HG03432 (cell line): ENCODE measurements around the gene SRGAP3.

Source experiments
- ATAC-seq: cut with Tn5 transposase; IDR thresholded peaks from one replicate; pipeline ENCODE4 v1.9.1; 2021; ENCODE audit warnings: mild to moderate bottlenecking, moderate library complexity; ENCODE audit not compliant: unreplicated experiment

SRGAP3 gene

DNA sequence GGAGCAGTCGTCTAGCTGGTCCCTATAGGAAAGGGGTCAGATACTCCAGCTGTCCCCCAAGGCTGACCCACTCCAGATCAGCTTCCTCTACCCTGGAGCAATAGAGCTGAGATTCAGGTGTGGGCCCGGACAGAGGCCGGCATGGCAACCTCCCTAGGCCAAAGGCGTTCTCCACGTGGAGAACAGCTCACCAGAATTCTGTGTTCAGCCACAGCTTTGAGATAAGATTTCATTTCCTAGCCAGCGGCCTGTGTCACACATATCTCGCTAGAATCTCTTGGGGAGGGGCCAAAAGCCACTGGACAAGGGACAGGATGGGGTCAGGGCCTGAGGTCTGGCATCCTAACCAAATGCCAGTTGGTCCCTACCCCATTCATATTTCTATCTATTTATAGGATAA lies 20.1 kb downstream of the SRGAP3 start:
- ATAC-seq = no peak

DNA sequence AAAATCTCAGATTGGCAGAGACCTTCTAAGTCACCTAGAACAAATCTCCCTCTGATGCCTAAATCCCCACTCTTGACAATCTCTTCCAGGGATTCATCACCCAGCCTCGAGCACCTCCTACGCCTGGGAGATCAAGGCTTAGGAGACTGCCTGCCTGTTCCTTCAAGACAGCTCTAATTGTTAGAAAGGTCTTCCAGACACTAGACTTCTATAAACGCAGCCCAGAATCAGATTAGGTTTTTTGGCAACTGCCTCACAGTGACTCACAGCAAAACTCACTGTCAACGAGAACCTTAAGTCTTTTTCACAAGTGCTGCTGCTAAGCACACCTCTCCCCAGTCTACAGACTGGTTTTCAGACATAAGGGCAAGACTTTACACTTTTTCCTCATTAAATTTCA lies 23.1 kb downstream of the SRGAP3 start:
- no peak for ATAC-seq

DNA sequence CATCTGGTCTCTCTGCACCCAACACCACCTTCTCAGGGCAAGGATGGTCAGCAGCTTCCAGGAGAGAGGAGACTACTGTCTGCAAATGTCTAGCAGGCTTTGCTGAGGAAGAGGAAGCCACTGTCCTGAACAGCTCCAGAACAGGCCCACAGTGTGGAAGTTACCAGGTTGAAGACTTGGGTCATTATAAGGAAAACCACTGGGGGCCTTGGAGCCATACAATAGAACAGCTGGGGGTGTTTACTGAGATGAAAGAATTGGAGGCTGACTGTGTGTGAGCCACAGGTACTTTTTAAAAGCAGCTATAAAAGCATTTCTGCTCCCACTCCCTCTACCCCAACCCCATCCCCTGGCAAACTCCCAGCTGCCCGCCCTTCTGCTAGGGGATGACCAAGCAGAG lies 24.2 kb downstream of the SRGAP3 start:
- ATAC-seq = no peak

DNA sequence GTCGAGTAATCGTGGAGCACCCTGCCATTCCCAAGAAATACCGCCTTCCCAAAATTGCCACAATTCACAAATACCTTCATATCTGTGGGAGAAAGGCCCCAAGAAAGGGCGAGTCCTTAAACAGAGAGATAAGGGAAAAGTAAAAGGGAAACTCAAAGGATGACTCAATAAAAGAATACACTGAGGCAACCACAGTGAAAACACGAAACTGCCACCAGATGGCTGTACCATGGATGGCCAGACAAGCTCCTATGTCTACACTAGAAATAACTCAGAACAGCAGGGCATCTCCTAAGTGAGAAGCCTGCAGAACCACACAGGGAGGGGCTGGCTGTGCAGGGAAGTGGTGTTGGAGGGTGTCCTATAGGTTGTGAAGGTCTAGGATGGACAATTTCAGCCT lies 25.0 kb downstream of the SRGAP3 start:
- ATAC-seq = peak; percentile 96

DNA sequence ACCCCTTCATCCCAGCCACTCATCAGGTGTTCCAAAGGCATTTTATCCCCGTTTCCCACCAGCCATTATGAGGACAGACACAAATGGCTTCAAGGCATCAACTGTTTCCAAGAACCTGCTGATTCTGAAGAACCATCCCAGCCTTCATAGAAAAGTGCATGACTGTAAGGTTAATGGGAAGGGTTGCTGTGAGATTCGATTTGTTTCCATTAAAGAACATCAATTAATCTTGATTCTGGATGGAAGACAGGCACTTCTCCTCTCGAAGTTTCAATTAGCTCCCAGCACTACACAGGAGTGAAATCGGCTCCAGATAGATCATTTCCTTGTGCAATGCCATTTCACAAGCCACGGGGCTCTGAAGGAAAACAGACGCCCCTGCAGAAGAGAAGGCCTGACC lies 25.8 kb downstream of the SRGAP3 start:
- ATAC-seq = no peak

DNA sequence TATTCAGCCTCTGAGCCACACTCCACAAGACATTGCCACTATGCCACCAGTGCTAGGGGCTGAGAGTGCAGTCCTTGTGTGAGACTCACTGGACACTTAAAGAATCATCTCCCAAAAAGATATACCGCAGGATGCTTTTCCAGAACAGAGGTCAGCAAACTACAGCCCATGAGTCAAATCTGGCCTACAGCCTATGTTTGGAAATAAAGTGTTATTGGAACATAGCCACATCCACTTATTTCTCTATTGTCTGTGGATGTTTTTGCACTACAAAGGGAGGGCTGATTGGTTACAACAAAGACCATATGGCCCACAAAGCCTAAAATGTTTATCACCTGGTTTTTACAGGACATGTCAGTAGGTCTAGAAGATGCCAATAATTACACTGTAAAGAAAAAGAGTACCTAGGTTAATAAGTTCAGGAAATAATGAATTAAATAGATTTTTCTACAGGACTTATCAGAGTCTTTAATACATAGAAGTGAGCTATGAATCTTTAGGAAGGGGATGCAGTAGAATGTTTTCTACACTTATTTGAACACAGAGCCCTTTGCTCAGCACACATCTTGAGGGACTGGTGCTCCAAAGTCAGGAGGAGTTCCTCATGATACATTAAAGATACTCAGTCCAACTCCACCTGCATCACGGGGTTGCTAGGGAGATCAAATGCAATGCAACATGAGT lies 26.3 kb downstream of the SRGAP3 start:
- ATAC-seq = no peak

DNA sequence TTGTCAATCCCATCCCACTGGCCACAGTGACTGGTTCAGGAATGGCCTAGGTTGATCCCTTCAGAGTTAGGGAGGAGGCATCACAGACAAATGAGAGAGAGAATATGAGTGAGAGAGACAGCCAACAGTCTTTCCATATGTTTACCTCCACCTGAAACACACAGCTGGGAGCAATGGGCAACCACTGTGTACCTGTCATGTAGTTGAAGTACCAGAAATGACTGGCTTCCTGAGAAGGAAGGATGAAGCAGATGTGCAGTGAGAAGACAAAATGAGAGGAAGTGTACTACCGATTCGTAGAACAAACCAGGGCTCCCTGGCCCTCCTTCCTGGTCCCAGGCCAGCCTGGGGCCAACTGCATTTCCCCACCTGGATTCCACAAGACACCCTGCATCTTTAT lies 27.4 kb downstream of the SRGAP3 start:
- no peak for ATAC-seq

DNA sequence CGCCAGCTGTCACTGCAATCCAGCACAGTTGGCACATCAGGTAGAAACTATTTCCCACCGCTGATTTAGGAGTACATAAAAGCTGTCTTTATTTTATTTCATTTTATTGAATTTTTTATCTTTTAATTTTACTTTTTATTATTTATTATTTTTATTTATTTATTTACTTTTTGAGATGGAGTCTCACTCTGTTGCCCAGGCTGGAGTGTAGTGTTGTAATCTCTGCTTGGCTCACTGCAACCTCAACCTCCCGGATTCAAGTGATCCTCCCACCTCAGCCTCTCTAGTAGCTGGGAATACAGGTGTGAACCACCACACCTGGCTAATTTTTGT lies 31.0 kb downstream of the SRGAP3 start:
- ATAC-seq = no peak

DNA sequence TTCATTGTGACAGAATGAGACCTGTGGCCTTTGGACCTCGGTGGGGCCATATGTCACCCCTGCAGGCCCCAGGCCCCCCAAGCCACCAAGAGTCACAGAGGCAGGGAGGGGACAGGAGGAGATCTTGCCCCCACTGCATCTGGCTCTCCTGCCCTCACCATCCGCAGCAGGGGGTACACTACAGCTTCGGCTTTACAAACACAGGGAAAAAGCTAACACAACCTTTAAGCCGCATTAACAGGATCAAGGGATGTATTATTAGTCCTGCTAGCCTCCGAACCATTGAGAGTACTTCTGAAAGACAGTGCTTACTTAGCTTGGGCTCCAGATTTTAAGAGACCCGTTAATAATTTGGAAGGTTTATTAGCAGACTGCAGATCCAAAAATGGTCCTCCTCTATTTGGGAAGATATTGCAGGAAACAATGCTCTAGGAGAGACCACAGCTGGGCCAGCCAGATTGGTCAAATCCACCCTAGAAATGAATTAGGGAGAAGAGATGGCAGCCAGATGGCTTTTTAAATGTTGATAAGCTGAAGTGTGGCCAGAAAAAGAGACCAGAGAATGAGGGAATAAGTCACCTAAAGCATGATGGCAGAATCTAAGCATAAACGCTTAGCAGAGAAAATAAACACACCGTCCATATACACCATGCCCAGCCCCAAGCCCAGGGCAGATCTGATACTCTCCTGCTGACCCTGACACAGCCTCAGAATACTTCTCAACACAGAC lies 31.5 kb downstream of the SRGAP3 start:
- no peak for ATAC-seq

DNA sequence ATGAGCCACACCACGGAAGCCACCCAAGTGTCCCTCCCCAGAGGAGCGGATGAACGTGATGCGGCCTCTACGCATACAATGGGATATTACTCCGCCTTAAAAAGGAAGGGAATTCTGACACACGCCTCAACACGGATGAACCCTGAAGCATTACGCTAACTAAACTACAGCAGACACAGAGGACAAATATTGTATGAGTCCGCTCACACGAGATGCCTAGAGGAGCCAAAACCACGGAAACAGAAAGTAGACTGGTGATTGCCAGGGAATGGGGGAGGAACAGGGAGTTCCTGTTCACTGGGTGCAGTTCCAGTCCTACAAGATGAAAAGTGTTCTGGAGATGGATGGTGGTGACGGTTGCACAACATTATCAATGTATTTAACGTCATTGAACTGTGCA lies 32.7 kb downstream of the SRGAP3 start:
- ATAC-seq = no peak

DNA sequence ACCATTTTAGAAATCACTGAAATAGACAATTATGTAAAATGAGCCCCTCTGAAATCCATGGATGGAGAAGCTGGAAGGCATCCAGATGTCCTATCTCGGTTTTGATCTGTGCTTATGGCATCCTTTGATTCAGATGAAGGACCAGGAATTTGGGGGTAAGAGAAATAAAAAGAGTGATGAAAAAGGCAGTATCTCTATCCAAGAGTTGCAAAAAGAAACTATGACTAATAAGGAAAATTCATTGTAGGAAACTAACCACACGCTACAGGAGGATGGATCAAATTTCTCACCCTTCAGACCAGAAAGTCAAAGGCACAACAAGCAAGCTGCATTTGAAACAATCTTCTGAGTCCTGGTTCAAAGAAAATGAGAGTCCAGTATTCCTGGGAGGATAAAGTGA lies 34.8 kb downstream of the SRGAP3 start:
- ATAC-seq = no peak

DNA sequence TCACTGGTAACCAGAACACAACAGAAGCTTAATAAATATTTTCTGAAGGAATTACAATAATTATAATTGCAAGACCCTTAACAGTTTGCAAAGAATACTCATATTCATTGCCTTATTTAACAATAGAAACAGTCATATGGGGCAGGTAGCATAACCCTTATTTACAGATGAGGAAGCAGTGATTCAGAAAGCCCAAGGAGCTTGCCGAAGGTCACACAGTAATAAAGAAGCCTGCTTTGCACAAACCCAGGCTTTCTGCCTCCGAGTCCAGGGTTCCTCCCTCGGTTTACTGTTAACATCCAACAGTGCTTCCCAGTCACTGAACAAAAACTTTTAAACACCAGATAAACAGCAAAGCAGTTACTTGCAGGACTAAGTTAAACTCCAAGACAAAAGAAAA lies 35.3 kb downstream of the SRGAP3 start:
- ATAC-seq = no peak

DNA sequence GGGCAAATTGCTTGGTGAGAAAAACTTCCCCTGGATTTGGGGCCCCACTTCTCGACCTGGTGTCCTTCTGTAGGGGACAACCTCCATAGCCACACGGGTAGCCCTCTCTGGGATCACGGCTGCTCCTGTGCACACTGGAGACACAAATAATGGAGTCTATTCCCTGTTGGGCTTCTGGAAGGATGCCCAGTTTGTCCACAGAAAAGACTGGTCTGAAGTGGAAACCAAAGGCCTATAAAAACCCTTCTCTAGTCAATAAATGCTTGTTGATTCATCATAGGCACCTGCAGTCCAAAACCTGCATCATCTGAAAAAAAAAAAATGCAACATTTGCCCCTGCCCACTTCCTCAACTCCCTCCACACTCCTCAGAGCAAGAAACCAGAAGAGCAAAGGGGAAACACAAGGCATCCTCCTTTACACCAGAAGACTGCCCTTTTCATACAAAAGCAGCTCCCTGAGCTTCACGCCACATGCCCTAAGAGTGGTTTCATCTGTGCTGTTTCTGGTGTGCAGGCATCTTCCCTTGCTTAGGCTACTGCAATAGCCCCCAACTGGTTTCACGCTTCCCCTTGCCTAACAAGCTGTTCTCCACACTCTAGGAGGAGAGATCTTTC lies 36.3 kb downstream of the SRGAP3 start:
- no peak for ATAC-seq

DNA sequence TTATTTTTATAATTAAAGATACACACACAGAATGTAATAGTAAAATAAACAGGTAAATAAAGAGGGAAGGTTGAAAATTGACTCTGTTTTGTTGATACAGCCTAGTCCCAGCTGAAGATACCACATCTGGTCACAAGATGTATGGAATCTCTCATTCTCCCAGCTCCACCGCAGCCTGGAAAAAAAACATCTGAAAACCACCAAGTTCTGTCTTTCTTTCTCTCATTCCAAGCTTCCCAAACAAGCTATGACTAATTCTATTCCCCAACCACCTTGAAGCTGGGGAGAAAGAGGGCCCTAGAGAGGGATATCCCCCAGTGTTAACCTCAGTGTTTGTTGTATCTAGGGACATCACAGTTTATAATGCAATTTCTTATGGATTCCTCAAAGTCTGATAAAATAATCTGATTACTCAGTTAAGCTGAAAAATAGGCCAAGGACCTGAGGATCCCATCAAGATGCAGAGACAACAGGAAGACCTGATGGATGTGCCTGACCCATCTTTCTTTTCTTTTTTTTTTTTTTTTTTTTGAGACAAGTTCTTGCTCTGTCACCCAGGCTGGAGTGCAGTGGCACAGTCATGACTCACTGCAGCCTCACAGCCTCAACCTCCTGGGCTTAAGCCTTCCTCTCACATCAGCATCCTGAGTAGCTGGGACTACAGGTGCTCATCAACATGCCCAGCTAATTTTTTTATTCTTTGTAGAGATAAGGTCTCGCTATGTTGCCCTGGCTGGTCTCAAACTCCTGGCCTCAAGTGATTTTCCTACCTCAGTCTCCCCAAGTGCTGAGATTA lies 38.1 kb downstream of the SRGAP3 start:
- ATAC-seq = no peak

DNA sequence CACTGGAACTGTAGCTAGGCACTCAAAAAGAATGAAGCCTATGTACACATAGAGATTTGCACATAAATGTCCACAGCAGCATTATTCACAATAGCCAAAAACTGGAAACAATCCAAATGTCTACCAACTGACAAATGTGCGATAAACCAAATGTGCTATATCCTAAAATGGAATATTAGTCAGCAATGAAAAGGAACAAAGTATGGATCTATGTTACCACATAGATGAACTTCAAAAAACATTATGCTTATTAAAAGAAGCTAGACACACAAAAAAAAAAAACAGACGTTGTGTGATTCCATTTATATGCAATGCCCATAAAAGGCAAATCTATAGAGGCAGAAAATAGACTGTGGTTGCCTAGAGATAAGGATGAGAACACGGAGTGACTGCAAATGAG lies 39.7 kb downstream of the SRGAP3 start:
- ATAC-seq = no peak

DNA sequence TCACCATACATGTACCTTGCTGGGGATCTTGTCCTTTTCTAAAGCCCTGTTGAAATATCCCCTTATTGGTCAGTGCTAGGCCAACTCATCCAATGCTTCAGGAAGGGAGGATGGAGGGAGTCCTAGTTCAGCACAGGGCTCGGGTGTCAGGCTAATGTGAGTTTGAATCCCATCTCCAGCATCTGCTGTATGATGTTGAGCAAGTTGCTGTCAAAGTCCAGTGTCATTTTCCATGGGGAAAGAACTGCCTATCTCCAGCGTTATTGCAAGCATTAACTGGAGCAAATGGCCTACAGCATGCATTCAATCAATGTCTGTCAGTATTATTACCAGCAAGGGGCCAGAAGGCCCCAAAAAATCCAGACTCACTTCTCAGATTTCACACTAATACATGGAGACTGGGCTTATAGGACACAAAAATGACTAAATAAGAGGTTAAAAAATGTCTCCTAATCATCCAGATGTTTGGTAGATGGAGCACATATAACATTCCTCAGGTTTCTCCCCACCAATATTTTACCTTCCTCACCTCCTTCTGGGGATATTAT lies 40.8 kb downstream of the SRGAP3 start:
- no peak for ATAC-seq

DNA sequence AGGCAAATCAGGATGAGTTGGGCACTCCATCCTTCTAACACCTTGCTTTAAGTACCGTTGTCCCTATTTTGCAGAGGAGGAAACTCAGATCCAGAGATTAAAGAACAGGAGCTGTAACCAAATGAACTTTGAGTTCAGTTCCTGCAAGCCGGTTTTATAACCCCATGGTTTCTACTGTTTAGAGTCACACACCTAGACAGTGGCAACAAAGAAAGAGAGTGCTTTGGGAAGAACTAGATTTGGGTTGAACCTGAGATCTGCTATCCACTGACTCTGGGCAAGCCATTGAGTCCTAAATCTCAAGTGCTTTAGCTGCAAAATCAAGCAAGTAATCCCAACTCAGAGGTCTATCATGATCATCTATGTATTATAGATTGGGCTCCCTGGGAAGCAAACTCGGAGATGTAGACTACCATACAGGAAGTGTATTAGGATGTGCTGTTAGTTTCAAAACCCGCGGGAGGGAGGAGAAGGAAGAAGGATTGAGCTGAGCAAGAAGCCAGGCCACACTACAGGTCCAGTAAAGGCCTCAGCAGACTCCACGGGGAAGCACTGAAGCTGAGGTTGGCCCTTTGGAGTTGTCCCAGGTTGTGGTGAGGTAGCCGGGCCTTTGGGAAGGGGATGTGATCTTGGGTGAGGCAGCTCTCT lies 42.2 kb downstream of the SRGAP3 start:
- no peak for ATAC-seq

DNA sequence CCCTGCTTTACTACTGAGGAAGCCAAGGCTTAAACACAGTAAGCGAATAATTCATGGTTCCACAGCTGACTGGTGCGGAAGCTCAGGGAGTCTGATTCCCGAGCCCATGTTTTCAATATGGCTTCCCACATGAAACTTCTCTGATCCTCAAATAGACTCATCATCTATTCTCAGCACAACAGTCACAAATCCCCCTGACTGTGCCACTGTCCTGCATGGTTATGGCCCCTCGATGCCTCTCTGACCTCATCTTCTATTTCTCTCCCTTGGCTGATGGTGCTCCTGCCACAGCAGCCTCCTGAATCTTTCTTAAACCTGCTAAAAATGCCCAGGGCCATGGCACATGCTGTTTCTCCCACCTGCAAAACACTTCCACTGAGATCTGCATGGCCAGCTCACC lies 43.2 kb downstream of the SRGAP3 start:
- ATAC-seq = no peak

DNA sequence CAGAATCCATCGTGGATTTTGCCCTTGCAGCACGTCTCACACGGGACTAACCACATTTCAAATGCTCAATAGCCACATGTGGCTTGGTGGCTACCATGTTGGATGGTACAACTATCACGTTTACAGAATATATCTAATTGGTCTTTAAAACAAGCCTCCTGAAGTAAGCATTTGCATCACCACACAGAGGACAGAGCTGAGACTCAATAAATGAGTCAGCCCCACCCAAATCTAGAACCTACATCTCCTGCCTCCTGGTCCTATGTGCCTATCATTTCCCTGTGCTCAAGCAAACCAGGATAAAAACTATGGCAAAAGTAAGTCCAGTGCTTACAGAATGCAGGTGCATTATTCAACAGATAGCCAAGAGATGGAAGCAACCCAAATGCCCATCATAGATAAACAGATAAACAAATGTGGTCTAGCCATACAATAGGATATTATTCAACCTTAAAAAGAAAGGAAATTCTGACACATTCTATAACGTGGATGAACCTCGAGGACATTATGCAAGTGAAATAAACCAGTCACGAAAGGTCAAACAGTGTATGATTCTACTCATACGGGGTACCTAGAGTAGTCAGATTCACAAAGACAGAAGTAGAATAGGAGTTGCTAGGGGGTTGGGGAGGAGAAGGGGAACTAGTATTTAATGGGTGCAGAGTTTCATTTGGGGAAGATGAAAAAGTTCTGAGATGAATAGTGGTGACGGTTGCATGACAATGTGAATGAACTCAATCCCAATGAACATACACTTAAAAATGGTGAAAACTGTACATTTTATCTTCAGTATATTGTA lies 43.9 kb downstream of the SRGAP3 start:
- peak; percentile 71 for ATAC-seq
